Measurements from ENCODE around the gene SIRT5.
A peak's percentile ranks its signal among the peaks of the same experiment; 100 is the strongest.

Gene SIRT5
- total RNA-seq: 20.3 to 31.1 (median 28.2) reads per million in 4 donors

GRCh38 chr6:13574571-13575376 is at the start of gene SIRT5:
SIRT5 (plus strand) TSS chr6:13574601; CDS start chr6:13584111, 9,510 bp downstream.
- peak; percentile 55 to 85 (median 69) for DNase-seq

- no peak for DNase-seq
Observed at GRCh38 chr6:13524801-13525508, 49.4 kb upstream of the SIRT5 start.

- DNase-seq: no peak
Observed at GRCh38 chr6:13526357-13526726, 48.1 kb upstream of the SIRT5 start.

GRCh38 chr6:13526727-13527670 is 47.4 kb upstream of the SIRT5 start:
- DNase-seq: peak in 2 of 5 donors; percentile 6 to 39

GRCh38 chr6:13527671-13528056 is 46.7 kb upstream of the SIRT5 start:
- no peak for DNase-seq

GRCh38 chr6:13528232-13528631 is 46.2 kb upstream of the SIRT5 start:
- no peak for DNase-seq

- no peak for DNase-seq
Observed at GRCh38 chr6:13528777-13529343, 45.5 kb upstream of the SIRT5 start.

- no peak for DNase-seq
Observed at GRCh38 chr6:13531956-13532355, 42.4 kb upstream of the SIRT5 start.

GRCh38 chr6:13534536-13534935 is 39.9 kb upstream of the SIRT5 start:
- no peak for DNase-seq

GRCh38 chr6:13535306-13535705 is 39.1 kb upstream of the SIRT5 start:
- no peak for DNase-seq

- no peak for DNase-seq
Observed at GRCh38 chr6:13536796-13537526, 37.4 kb upstream of the SIRT5 start.

GRCh38 chr6:13537527-13537897 is 36.9 kb upstream of the SIRT5 start:
- DNase-seq: no peak

GRCh38 chr6:13538084-13538483 is 36.3 kb upstream of the SIRT5 start:
- peak in 1 of 5 donors; percentile 3 for DNase-seq

- DNase-seq: no peak
Observed at GRCh38 chr6:13538600-13538999, 35.8 kb upstream of the SIRT5 start.

GRCh38 chr6:13539572-13539971 is 34.8 kb upstream of the SIRT5 start:
- DNase-seq: no peak

- DNase-seq: no peak
Observed at GRCh38 chr6:13541496-13541895, 32.9 kb upstream of the SIRT5 start.

- no peak for DNase-seq
Observed at GRCh38 chr6:13544454-13545186, 29.8 kb upstream of the SIRT5 start.

- DNase-seq: no peak
Observed at GRCh38 chr6:13545885-13546284, 28.5 kb upstream of the SIRT5 start.

- no peak for DNase-seq
Observed at GRCh38 chr6:13548500-13549210, 25.7 kb upstream of the SIRT5 start.

GRCh38 chr6:13550656-13551055 is 23.7 kb upstream of the SIRT5 start:
- no peak for DNase-seq

GRCh38 chr6:13553646-13554045 is 20.8 kb upstream of the SIRT5 start:
- DNase-seq: no peak
